Sigmoid colon (tissue), 7 donors: ENCODE measurements around the gene ACOT13. TPM values are rescaled to one million over a fixed set of nuclear protein-coding genes. Genes with fewer than 3 reads are reported as not detected.
"Not testable (repeated sequence)": the region's sequence is repeated elsewhere in the genome, so short reads cannot be mapped to it uniquely, and the experiment has no call there.

Experiments used
- DNase-seq: peaks from one replicate; pipeline ENCODE4 v3.0.0-alpha.2; 2019
- H3K27ac ChIP-seq, 4 donors: fragments of 200-600 bp; sonication (generic); one replicate each; pipeline ENCODE4 v1.5.1; 2016 to 2019; ENCODE audit warnings: mild to moderate bottlenecking in 1 of 4
- H3K27me3 ChIP-seq, 3 donors: fragments of 200-600 bp; sonication (generic); one replicate each; pipeline ENCODE4 v1.5.1; 2019; ENCODE audit warnings: mild to moderate bottlenecking in 1 of 3
- H3K36me3 ChIP-seq, 4 donors: fragments of 200-600 bp; sonication (generic); one replicate each; pipeline ENCODE4 v1.5.1; 2016 to 2019
- H3K4me1 ChIP-seq, 4 donors: fragments of 200-600 bp; sonication (generic); one replicate each; pipeline ENCODE4 v1.5.1; 2017 to 2019
- H3K4me3 ChIP-seq, 4 donors: fragments of 200-600 bp; sonication (generic); one replicate each; pipeline ENCODE4 v1.5.1; 2017 to 2019; ENCODE audit warnings: mild to moderate bottlenecking in 2 of 4, moderate library complexity in 1 of 4
- H3K9me3 ChIP-seq, 4 donors: fragments of 200-600 bp in 3 of 4; sonication (generic) in 3 of 4; one replicate each; pipeline versions ENCODE4 v1.5.1 to v1.6.1; 2013 to 2019
- CTCF ChIP-seq, 4 experiments: fragments of 450-650 bp in 3 of 4; fragments of 200-600 bp in 1 of 4; IDR thresholded peaks; one replicate each; pipeline ENCODE4 v1.5.1; 2016 to 2019; ENCODE audit warnings: antibody characterized with exemption in 4 of 4, mild to moderate bottlenecking in 3 of 4, moderate library complexity in 2 of 4
- EP300 ChIP-seq, 4 donors: sonication (generic); formaldehyde crosslinking; IDR thresholded peaks; one replicate each; pipeline ENCODE4 v1.6.1; 2017; ENCODE audit warnings: antibody characterized with exemption in 4 of 4
- POLR2A ChIP-seq, 2 donors: fragments of 450-650 bp; IDR thresholded peaks; one replicate each; pipeline ENCODE4 v1.6.1; 2016; ENCODE audit warnings: antibody characterized with exemption in 2 of 2, mild to moderate bottlenecking in 2 of 2, moderate library complexity in 2 of 2
- POLR2AphosphoS5 ChIP-seq, 4 donors: sonication (generic); formaldehyde crosslinking; IDR thresholded peaks; one replicate each; pipeline ENCODE4 v1.6.1; 2017; ENCODE audit warnings: antibody characterized with exemption in 4 of 4
- WGBS, 2 donors: extraction: QIAGEN DNeasy Blood & Tissue Kit; methylation state at CpG; one replicate each; pipeline ENCODE4 v1.1.7; 2013; 5-methylcytosine and 5-hydroxymethylcytosine counted together
- intact Hi-C: fragments of 100-400 bp; cut with DNase I; formaldehyde crosslinking; loops from one replicate; pipeline ENCODE4 v1.15.1; 2023
- polyA plus RNA-seq, 3 donors: library from polyadenylated mRNA; stranded (reverse); fragments of 200-250 nt; gene quantifications; one replicate each; pipeline ENCODE4 v1.2.3, GENCODE V29; 2013
- total RNA-seq, 4 donors: library from RNA; depleted of rRNA; stranded (reverse); fragments of >200 nt; gene quantifications; one replicate each; pipeline ENCODE4 v1.1.0, GENCODE V29; 2016
- donor health status: healthy with polysubstance abuse.
- donor health status: Bipolar disorder and iron deficiency.
- donor health status: healthy.

The ACOT13 gene
- total and polyA plus RNA-seq, 7 donors: 5.3 to 48.6 (median 11.8) TPM

- intact Hi-C loops: no loop called here
- no peaks in the 10 kb centered on the region for H3K27me3 ChIP-seq
- no peak overlapping the region for H3K4me3 ChIP-seq
- H3K9me3 ChIP-seq: no peaks in the 10 kb centered on the region
- DNase-seq: no peak
- peaks cover 0 to 49% (median 10%) of the 10 kb centered on the region in 4 donors for H3K36me3 ChIP-seq
- H3K27ac ChIP-seq: no peak overlapping the region
- TF ChIP-seq POLR2AphosphoS5 (IDR thresholded peaks at IDR 0.05) (no peak), POLR2A (IDR thresholded peaks at IDR 0.05) (no peak), EP300 (IDR thresholded peaks at IDR 0.05) (no peak), CTCF (IDR thresholded peaks at IDR 0.05) (no peak)
- no peaks in the 10 kb centered on the region for H3K4me1 ChIP-seq
- WGBS, 2 donors: 48 to 74% methylated on average over 9 of the region's 9 CpGs
Observed at GRCh38 chr6:24658573-24659560, 8.0 kb upstream of the ACOT13 start.

GRCh38 chr6:24659561-24659960 is 7.3 kb upstream of the ACOT13 start:
- TF ChIP-seq POLR2AphosphoS5 (IDR thresholded peaks at IDR 0.05) (no peak), POLR2A (IDR thresholded peaks at IDR 0.05) (no peak), CTCF (IDR thresholded peaks at IDR 0.05) (no peak)
- DNase-seq: no peak
- intact Hi-C loops: no loop called here
- H3K36me3 ChIP-seq: peaks cover 0 to 46% (median 9%) of the 10 kb centered on the region in 4 donors
- WGBS, 2 donors: 13 to 52% methylated on average over 1 of the region's 1 CpG
- H3K4me1 ChIP-seq: peaks cover 0 to under 1% (median under 1%) of the 10 kb centered on the region in 4 donors
- H3K9me3 ChIP-seq: no peaks in the 10 kb centered on the region
- H3K4me3 ChIP-seq: no peak overlapping the region
- H3K27ac ChIP-seq: no peak overlapping the region
- no peaks in the 10 kb centered on the region for H3K27me3 ChIP-seq

- H3K4me3 ChIP-seq: no peak overlapping the region
- H3K27me3 ChIP-seq: no peaks in the 10 kb centered on the region
- H3K9me3 ChIP-seq: no peaks in the 10 kb centered on the region
- whole genome bisulfite sequencing, 2 donors: 27 to 84% methylated on average over 2 of the region's 2 CpGs
- no peak overlapping the region for H3K27ac ChIP-seq
- H3K36me3 ChIP-seq: peaks cover 0 to 44% (median 9%) of the 10 kb centered on the region in 4 donors
- TF ChIP-seq POLR2AphosphoS5 (IDR thresholded peaks at IDR 0.05) (no peak), CTCF (IDR thresholded peaks at IDR 0.05) (no peak), POLR2A (IDR thresholded peaks at IDR 0.05) (no peak), EP300 (IDR thresholded peaks at IDR 0.05) (no peak)
- peaks cover 0 to 6% (median 5%) of the 10 kb centered on the region in 4 donors for H3K4me1 ChIP-seq
- no peak for DNase-seq
- intact Hi-C loops: loop anchor here (10.0 kb wide), 1 partner anchor 165 kb away; the partner anchor contains the start of gene ALDH5A1
Observed at GRCh38 chr6:24660105-24660504, 6.8 kb upstream of the ACOT13 start.

- WGBS, 2 donors: 20 to 77% methylated on average over 5 of the region's 5 CpGs
- not testable (repeated sequence) for H3K9me3 ChIP-seq, H3K27ac ChIP-seq, DNase-seq, H3K27me3 ChIP-seq, H3K4me3 ChIP-seq
- Histone ChIP-seq H3K36me3 (peaks cover 0 to 41% (median 9%) of the 10 kb centered on the region in 4 donors), H3K4me1 (peaks cover 0 to 17% (median 15%) of the 10 kb centered on the region in 4 donors)
- intact Hi-C loops: loop anchor here (10.0 kb wide), 1 partner anchor 167 kb away; the partner anchor contains the start of gene ALDH5A1
Observed at GRCh38 chr6:24661759-24662158, 5.1 kb upstream of the ACOT13 start.

GRCh38 chr6:24662236-24662635 is 4.6 kb upstream of the ACOT13 start:
- TF ChIP-seq POLR2A (IDR thresholded peaks at IDR 0.05): no peak
- 18 to 74% methylated on average over 10 of the region's 10 CpGs for WGBS, 2 donors
- H3K27ac ChIP-seq: no peak overlapping the region

More at GRCh38 chr6:24662236-24662635, 4.6 kb upstream of the ACOT13 start:
- intact Hi-C loops: loop anchor here (10.0 kb wide), 1 partner anchor 167 kb away; the partner anchor contains the start of gene ALDH5A1
- no peak for DNase-seq
- H3K9me3 ChIP-seq: no peaks in the 10 kb centered on the region
- no peaks in the 10 kb centered on the region for H3K27me3 ChIP-seq
- no peak overlapping the region for H3K4me3 ChIP-seq
- peaks cover 0 to 17% (median 15%) of the 10 kb centered on the region in 4 donors for H3K4me1 ChIP-seq
- peaks cover 0 to 36% (median 9%) of the 10 kb centered on the region in 4 donors for H3K36me3 ChIP-seq
